ES-I3 (cell line): ENCODE measurements around the gene ANKRD13B.

ENCODE experiments used
- H3K36me3 ChIP-seq: 2 replicates; pipeline ENCODE4 v1.6.1; 2013; ENCODE audit warnings: mild to moderate bottlenecking, low read length, control low read depth, moderate library complexity; ENCODE audit not compliant: insufficient read depth
- H3K4me1 ChIP-seq: 2 replicates; pipeline ENCODE4 v1.6.1; 2013; ENCODE audit warnings: mild to moderate bottlenecking, control low read depth, low read length; ENCODE audit not compliant: insufficient read depth
- H3K9ac ChIP-seq: 2 replicates; pipeline ENCODE4 v1.6.1; 2013; ENCODE audit warnings: low read depth, mild to moderate bottlenecking, low read length, moderate library complexity
- H3K9me3 ChIP-seq: 2 replicates; pipeline ENCODE4 v1.6.1; 2013; ENCODE audit warnings: mild to moderate bottlenecking, low read length, moderate library complexity; ENCODE audit not compliant: control insufficient read depth, insufficient read depth

The ANKRD13B gene

GRCh38 chr17:29618272-29619065 is 25.5 kb downstream of the ANKRD13B start:
- peaks cover 47% of the 10 kb centered on the region for H3K4me1 ChIP-seq
- peak overlapping the region; percentile 73; the same call in 1 of the 2 replicates for H3K9ac ChIP-seq

GRCh38 chr17:29619251-29619650 is 26.3 kb downstream of the ANKRD13B start:
- Histone ChIP-seq H3K4me1 (peaks cover 46% of the 10 kb centered on the region), H3K9ac (no peak overlapping the region), H3K9me3 (no peaks in the 10 kb centered on the region), H3K36me3 (no peaks in the 10 kb centered on the region)

More at GRCh38 chr17:29618272-29619065, 25.5 kb downstream of the ANKRD13B start:
- Histone ChIP-seq H3K36me3 (no peaks in the 10 kb centered on the region), H3K9me3 (no peaks in the 10 kb centered on the region)

- H3K9ac ChIP-seq = no peak overlapping the region
- no peaks in the 10 kb centered on the region for H3K36me3 ChIP-seq
- H3K4me1 ChIP-seq = peaks cover 47% of the 10 kb centered on the region
- H3K9me3 ChIP-seq = no peaks in the 10 kb centered on the region
Measured at GRCh38 chr17:29620271-29620670, 27.3 kb downstream of the ANKRD13B start.

- Histone ChIP-seq H3K4me1 (peaks cover 47% of the 10 kb centered on the region), H3K9ac (no peak overlapping the region), H3K36me3 (no peaks in the 10 kb centered on the region), H3K9me3 (no peaks in the 10 kb centered on the region)
Measured at GRCh38 chr17:29620779-29621500, 28.0 kb downstream of the ANKRD13B start.

GRCh38 chr17:29621751-29622194 is 28.8 kb downstream of the ANKRD13B start:
- Histone ChIP-seq H3K9me3 (no peaks in the 10 kb centered on the region), H3K9ac (peak overlapping the region; percentile 64; the same call in 1 of the 2 replicates), H3K36me3 (no peaks in the 10 kb centered on the region), H3K4me1 (peaks cover 43% of the 10 kb centered on the region)

- Histone ChIP-seq H3K4me1 (peaks cover 43% of the 10 kb centered on the region), H3K9me3 (no peaks in the 10 kb centered on the region), H3K9ac (peak within 1 kb of the TSS; percentile 64), H3K36me3 (no peaks in the 10 kb centered on the region)
Measured at GRCh38 chr17:29622337-29623282, 29.7 kb downstream of the ANKRD13B start, which contains the start of gene CORO6. Gene CORO6, minus strand, starts transcription at chr17:29622912. Its CDS starts 1,491 bp downstream, at chr17:29621421.

- Histone ChIP-seq H3K36me3 (no peaks in the 10 kb centered on the region), H3K4me1 (peaks cover 43% of the 10 kb centered on the region), H3K9me3 (no peaks in the 10 kb centered on the region), H3K9ac (peak overlapping the region; percentile 64)
Measured at GRCh38 chr17:29623283-29623647, 30.3 kb downstream of the ANKRD13B start.

GRCh38 chr17:29624586-29624985 is 31.7 kb downstream of the ANKRD13B start:
- Histone ChIP-seq H3K36me3 (no peaks in the 10 kb centered on the region), H3K9me3 (no peaks in the 10 kb centered on the region), H3K4me1 (peaks cover 35% of the 10 kb centered on the region), H3K9ac (no peak overlapping the region)

- no peak overlapping the region for H3K9ac ChIP-seq
- no peaks in the 10 kb centered on the region for H3K36me3 ChIP-seq
- H3K4me1 ChIP-seq = peaks cover 29% of the 10 kb centered on the region
- no peaks in the 10 kb centered on the region for H3K9me3 ChIP-seq
Measured at GRCh38 chr17:29625037-29625750, 32.3 kb downstream of the ANKRD13B start.

GRCh38 chr17:29627951-29628350 is 35.0 kb downstream of the ANKRD13B start:
- H3K4me1 ChIP-seq = peaks cover 13% of the 10 kb centered on the region
- no peaks in the 10 kb centered on the region for H3K36me3 ChIP-seq
- no peak overlapping the region for H3K9ac ChIP-seq
- H3K9me3 ChIP-seq = no peaks in the 10 kb centered on the region

GRCh38 chr17:29628644-29629043 is 35.7 kb downstream of the ANKRD13B start:
- Histone ChIP-seq H3K9me3 (no peaks in the 10 kb centered on the region), H3K9ac (no peak overlapping the region), H3K4me1 (peaks cover 10% of the 10 kb centered on the region; the same call in 1 of the 2 replicates), H3K36me3 (no peaks in the 10 kb centered on the region)

- Histone ChIP-seq H3K4me1 (peaks cover 9% of the 10 kb centered on the region; the same call in 1 of the 2 replicates), H3K9me3 (no peaks in the 10 kb centered on the region), H3K36me3 (no peaks in the 10 kb centered on the region), H3K9ac (no peak overlapping the region)
Measured at GRCh38 chr17:29629839-29630238, 36.9 kb downstream of the ANKRD13B start.

GRCh38 chr17:29630630-29631193 is 37.8 kb downstream of the ANKRD13B start:
- Histone ChIP-seq H3K9me3 (no peaks in the 10 kb centered on the region), H3K4me1 (peaks cover 6% of the 10 kb centered on the region; the same call in 1 of the 2 replicates), H3K9ac (no peak overlapping the region), H3K36me3 (no peaks in the 10 kb centered on the region)
